Stimulated activated CD8-positive, alpha-beta memory T cell treated with anti-CD3 and anti-CD28 coated beads, Interleukin-12 subunit alpha, Interleukin-12 subunit beta, amount 100 ng/mL, for 1 hour (primary cell): Measurements from ENCODE around the gene CCSER1.
"Not testable (repeated sequence)": the region's sequence is repeated elsewhere in the genome, so short reads cannot be mapped to it uniquely, and the experiment has no call there.

Source experiments
- DNase-seq: peaks from one replicate; pipeline ENCODE4 v3.0.0-alpha.2; 2020; ENCODE audit warnings: low read depth

CCSER1 gene

DNA sequence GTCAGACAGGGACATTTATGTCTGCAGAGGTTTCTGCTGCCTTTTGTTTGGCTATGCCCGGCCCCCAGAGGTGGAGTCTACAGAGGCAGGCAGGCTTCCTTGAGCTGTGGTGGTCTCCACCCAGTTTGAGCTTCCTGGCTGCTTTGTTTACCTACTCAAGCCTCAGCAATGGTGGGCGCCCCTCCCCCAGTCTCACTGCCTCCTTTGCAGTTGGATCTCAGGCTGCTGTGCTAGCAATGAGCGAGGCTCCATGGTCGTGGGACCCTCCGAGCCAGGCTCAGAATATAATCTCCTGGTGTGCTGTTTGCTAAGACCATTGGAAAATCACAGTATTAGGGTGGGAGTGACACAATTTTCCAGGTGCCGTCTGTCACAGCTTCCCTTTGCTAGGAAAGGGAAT, 578.3 kb downstream of the CCSER1 start:
- not testable (repeated sequence) for DNase-seq

- no peak for DNase-seq
Observed at GRCh38 chr4:90715242-90715641, 588.0 kb downstream of the CCSER1 start.

DNA sequence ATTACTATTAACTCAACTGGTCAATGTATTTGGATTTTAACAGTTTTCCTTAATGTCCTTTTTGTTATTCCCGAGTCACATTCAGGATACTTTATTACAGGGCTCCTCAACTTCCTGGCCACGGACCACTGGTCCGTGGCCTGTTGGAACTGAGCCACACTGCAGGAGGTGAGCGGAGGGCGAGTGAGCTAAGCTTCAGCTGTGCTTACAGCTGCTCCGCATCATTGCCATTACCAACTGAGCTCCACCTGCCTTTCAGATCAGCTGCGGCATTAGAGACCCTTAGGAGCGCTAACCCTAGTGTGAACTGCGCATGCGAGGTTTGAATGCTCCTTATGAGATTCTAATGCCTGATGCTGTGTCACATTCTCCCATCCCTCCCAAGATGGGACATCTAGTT, 591.7 kb downstream of the CCSER1 start:
- DNase-seq: no peak

DNA sequence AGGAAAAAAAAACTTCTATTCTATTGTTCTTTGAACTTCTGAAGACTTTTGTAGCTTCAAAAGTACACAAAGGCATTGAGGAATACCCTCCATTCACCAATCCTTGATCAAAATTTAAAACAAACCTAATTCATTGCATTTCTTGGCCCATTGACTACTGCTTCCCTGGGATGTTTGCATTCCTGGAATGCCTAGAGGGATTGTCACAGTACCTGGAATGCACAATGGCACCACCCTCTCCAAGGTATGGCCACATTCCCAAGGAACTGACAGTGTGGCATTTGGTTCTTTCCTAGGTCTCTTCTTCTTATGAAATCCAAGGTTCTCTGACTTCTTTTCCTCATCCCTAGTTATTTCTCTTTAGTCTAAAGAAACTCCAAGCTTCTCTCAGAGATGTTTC, 600.7 kb downstream of the CCSER1 start:
- no peak for DNase-seq

- no peak for DNase-seq
Observed at GRCh38 chr4:90730752-90731151, 603.6 kb downstream of the CCSER1 start.

GRCh38 chr4:90733211-90733610, 606.0 kb downstream of the CCSER1 start:
- DNase-seq: no peak

DNA sequence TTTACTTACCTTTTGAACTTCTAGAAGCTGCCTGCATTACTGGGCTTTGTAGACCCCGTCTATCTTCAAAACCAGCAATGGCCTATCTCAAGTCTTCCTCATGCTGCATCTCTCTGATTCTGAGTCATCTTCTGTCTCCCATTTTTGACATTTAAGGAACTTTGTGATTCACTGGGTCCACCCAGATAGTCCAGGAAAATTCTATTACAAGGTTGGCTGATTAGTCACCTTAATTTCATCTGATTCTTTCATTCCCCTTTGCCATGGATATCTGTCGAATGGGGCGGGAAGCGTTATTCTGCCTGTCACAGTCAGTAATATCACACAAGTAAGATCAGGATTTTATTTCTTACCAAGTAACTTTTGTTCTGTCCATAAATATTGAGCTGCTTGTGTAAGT, 618.0 kb downstream of the CCSER1 start:
- no peak for DNase-seq

GRCh38 chr4:90753068-90753467, 625.9 kb downstream of the CCSER1 start:
- no peak for DNase-seq

GRCh38 chr4:90757534-90758060, 630.4 kb downstream of the CCSER1 start:
- DNase-seq: no peak

GRCh38 chr4:90760059-90760458, 632.9 kb downstream of the CCSER1 start:
- no peak for DNase-seq

GRCh38 chr4:90766837-90767236, 639.6 kb downstream of the CCSER1 start:
- DNase-seq: no peak

- no peak for DNase-seq
Observed at GRCh38 chr4:90769251-90769650, 642.1 kb downstream of the CCSER1 start.

GRCh38 chr4:90780193-90780592, 653.0 kb downstream of the CCSER1 start:
- DNase-seq: no peak

DNA sequence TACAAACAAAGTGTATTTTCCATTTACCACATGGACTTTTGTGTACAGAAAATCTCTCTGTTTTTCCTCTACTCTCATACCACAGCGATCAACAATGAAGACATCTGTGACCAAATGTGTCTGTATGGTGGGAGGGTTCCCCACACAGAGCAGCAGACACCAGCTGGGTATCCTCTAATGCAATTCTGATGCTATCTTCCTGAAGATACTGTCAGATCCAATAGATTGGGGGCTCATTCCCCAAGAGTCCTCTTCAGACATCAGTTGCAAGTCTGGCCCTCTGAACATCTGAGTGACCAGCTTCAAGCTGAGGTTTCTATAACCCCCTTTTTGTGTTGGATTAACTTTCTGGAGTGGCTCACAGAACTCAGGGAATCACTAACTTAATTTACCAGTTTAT, 659.4 kb downstream of the CCSER1 start:
- DNase-seq: no peak

DNA sequence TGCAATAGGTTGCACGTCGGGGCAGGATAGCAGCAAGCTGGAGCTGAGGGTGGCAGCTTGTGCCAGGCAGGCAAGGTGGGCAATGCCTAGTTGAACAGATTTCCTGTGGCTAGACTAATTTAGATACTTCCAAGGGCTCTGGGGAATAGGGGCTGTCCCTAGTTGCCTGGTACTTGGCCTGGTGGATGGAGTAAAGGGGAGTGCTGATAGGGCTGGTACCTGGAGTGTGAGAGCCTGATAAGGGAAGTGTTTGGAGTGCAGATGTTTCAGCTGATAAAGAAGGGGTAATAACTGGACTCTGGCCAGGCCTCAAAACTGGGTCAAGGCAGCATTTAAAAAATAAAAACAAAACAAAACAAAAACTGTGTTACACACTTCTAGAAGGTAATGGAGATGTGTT, 665.5 kb downstream of the CCSER1 start:
- no peak for DNase-seq

GRCh38 chr4:90798948-90799347, 671.8 kb downstream of the CCSER1 start:
- no peak for DNase-seq

DNA sequence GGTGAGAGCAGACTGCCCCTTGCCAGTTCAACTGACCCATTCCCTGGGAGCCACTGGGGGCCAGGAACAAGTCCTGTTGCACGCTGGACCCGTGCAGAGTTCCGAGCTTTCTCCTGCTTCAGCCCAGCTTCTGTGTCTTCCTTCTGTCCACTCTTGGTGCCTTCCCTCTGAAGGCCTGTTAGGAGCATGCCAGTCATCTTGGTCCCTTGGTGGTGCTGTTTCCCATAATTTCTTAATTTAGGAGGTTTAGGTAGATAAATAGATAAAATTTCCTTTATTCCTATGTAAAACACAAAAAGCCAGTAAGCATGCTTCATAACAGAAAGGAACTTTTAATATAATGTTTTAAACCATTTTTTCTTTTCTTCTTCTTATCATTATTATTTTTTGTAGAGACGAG, 672.7 kb downstream of the CCSER1 start:
- DNase-seq: no peak

GRCh38 chr4:90815569-90815968, 688.4 kb downstream of the CCSER1 start:
- no peak for DNase-seq

- no peak for DNase-seq
Observed at GRCh38 chr4:90816754-90817153, 689.6 kb downstream of the CCSER1 start.

DNA sequence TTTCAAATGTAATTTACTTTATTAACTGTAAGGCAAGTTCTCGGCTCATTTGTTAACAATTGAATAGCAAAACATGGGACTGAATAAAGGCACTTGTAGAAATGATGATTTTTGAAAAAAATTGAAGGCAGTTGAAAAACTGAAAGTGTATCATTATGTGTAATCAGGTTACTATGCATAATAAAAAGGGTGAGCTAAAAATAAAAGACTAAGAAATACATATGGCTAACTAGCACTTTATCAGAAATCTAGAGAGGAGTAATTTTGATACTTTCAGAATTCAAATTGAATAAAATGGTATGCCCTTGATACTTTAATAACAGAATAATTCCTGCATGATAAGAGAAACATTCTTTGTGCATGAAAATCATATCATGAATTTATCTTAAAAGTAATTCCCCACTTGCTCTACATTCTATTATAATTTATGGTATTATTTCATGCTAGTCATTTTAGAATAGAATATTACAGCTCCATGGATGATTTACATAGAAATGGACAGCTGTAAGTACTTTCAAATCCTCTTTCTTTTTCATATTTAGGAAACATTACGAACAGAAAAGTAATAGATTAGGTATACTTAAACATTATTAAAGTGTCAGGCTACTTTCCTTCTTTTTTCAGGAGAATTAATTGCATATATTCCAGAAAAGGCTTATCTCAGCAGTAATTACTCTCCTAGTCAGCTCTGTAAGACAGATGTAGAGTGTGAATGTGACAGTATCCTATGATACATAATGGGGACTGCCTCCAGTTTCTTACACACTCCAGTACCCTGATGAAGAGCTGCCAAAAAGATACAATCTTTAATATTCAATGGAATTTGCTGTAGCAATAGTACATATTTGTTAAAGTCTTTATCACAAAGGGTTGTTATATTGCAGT, 697.3 kb downstream of the CCSER1 start:
- no peak for DNase-seq

DNA sequence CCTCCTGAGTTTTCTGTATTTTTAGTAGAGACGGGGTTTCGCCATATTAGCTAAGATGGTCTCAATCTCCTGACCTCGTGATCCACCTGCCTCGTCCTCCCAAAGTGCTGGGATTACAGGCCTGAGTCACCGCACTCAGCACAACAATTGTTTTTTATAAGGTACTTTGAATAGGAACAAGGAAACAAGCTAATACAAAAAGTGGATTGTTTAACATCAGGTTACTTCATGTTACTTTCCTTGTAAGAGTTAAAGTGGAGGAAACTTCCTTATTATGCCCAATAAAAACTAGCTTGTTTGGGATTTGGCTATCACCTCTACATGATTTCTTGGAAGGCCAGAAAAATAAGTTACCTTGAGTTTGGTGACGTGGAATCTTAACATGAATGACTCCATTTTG, 698.7 kb downstream of the CCSER1 start:
- no peak for DNase-seq

- DNase-seq: no peak
Observed at GRCh38 chr4:90833706-90834105, 706.5 kb downstream of the CCSER1 start.

- DNase-seq: no peak
Observed at GRCh38 chr4:90837241-90837640, 710.0 kb downstream of the CCSER1 start.

DNA sequence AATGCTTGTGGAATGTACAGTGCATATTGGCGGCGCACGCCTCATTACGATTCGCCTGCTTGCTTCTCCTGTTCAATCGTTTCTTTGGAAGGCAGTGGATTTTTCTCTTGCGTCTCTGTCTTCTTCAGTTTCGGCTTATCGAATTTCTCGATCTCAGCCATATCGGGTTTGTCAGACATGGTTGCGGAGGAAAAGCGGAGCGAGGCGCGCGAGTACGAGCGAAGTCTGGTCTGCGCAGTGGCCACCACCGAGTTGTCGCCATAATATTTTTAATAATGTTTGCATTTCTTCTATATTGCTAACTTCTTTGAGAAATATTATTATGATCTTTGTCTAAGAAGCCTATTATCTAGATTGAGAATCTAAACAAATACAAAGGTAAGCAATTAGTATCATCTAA, 711.7 kb downstream of the CCSER1 start:
- DNase-seq: not testable (repeated sequence)
